ENCODE data around the gene SLC5A2.

SLC5A2 gene

DNA sequence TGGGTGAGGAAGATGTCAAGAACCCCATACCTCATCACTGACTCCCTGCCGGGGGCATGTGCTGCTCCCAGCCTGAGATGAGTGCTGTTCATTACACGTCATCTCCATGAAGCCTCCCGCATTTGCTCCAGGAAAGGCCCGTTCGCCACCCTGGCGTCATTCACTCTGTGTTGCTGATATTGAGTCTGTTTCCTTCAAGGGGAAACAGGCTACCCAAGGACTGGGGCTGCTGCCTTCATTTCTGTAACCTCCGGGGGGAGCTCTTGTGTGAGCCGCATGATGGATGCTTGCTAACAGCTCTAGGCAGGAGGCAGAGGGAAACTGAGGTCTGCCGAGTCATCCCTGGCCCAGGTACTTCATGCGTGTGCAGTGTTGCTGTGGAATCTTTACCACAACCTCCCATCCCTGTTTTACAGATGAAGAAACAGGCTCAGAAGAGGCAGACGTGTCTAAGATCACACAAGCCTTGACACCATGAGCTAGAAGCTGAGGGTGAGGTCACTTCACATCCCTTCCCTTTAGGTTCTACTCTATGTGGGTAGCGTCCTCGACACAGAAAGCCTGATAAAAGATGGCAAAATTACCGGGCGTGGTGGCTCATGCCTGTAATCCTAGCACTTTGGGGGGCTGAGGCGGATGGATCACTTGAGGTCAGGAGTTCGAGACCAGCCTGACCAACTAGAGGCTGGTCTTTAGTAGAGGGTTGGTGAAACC is 27.2 kb upstream of the SLC5A2 start:
- Mint-ChIP-seq H3K4me3 (peak overlapping the region; percentile 71 to 90), H3K9me3 (no peaks in the 10 kb centered on the region), H3K27me3 (no peaks in the 10 kb centered on the region), H3K27ac (peak overlapping the region in 1 of 2 donors; percentile 66), H3K4me1 (peaks cover 59% of the 10 kb centered on the region)
- peak; percentile 31 to 43 for DNase-seq
- no peak for ATAC-seq

GRCh38 chr16:31456988-31457360 is 25.9 kb upstream of the SLC5A2 start:
- DNase-seq (no peak), ATAC-seq (no peak)
- Mint-ChIP-seq H3K4me3 (peak overlapping the region; percentile 90 to 93), H3K4me1 (peaks cover 57% of the 10 kb centered on the region), H3K27me3 (no peaks in the 10 kb centered on the region), H3K27ac (no peak overlapping the region), H3K9me3 (no peaks in the 10 kb centered on the region)

DNA sequence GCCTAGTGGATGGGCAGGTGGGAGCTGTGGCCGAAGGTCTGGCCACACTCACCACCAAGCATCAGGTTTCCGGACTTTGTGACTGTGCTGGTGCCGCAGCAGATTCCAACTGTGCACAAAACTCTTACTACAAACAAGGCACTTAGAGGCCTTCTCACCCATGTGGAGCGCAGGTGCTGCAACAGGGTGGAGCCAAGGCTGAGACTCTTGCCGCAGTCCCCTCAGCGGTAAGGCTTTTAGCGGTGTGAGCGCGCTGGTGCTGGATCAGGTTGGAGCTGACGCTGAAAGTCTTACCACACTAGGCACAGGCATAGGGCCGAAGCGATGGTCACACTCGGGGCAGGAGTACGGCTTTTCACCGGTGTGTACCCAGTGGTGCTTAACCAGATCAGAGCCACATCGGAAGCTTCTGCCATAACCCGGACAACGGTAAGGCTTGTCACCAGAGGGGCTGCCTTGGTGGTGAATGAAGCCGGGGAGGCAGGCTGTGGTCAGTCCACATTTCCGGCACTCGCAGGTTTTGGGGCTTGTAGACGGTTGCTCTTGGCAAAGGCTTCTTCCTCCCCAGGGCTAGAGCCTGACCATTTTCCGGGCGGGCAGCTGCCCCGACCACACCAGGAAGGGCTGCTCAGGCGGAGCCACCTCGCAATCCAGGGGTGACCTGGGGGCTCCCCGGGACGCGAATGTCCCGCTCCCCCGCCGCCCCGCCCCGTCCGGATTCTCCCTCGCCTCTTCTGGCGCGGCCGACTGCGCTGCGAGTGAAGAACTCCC is 24.7 kb upstream of the SLC5A2 start:
- DNase-seq, result peak; percentile 65 to 79
- ATAC-seq, result peak; percentile 35

DNA sequence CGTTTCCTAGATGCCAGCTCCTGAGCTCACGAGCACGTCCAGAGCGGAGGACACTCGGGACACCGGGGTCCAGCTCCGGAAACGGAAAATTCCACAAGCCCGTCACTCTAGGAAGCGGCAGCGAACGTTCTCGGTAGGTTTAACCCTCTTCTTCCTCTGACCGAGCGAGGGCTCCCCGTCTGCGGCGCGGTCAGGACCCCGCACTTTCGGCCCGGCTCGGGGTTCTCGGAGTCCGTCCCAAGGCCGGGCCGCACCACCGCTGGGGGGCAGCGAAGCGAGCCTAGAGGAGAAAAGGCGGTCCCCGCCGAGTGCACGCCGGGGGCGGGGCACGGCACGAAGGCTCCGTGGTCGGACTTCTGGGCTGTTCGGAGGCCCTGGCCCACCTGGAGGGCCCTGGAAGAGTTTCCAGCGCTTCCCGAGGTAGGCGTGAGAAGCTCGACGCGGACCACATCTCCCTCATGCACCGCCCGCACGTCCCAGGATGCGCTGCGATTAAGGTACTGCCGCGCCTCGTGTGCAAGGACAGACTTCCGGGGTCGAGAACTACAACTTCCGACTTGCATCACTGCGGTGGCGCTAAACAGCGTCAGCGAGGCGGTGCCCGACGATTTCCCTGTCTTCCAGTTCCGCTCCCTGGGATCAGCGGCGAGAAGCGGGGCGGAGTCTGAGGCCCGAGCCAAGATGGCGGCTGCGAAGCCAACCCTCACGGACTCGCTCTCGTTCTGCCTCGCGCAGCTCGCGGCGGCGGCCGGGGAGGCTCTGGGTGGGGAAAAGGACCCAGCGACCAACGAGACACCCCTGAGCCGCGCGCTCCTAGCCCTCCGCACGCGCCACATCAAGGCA is 23.9 kb upstream of the SLC5A2 start, which contains the start of gene ARMC5:
Gene ARMC5 (plus strand): TSS at position 658 of the 843 bp plus-strand sequence. CDS start 24 bp downstream, at position 682.
- H3K4me3 Mint-ChIP-seq, result peak within 1 kb of the TSS; percentile 93 to 97
- H3K27me3 Mint-ChIP-seq, result no peaks in the 10 kb centered on the region
- peak within 1 kb of the TSS; percentile 98 to 99 for H3K27ac Mint-ChIP-seq
- DNase-seq (peak; percentile 94 to 97), ATAC-seq (peak; percentile 84)
- peaks cover 50% of the 10 kb centered on the region for H3K4me1 Mint-ChIP-seq
- H3K9me3 Mint-ChIP-seq, result no peaks in the 10 kb centered on the region

More for the DNA sequence above, 24.7 kb upstream of the SLC5A2 start:
- Mint-ChIP-seq H3K4me1 (peaks cover 56% of the 10 kb centered on the region), H3K9me3 (no peaks in the 10 kb centered on the region), H3K27me3 (no peaks in the 10 kb centered on the region), H3K27ac (peak overlapping the region; percentile 98 to 99), H3K4me3 (peak overlapping the region; percentile 90 to 93)

DNA sequence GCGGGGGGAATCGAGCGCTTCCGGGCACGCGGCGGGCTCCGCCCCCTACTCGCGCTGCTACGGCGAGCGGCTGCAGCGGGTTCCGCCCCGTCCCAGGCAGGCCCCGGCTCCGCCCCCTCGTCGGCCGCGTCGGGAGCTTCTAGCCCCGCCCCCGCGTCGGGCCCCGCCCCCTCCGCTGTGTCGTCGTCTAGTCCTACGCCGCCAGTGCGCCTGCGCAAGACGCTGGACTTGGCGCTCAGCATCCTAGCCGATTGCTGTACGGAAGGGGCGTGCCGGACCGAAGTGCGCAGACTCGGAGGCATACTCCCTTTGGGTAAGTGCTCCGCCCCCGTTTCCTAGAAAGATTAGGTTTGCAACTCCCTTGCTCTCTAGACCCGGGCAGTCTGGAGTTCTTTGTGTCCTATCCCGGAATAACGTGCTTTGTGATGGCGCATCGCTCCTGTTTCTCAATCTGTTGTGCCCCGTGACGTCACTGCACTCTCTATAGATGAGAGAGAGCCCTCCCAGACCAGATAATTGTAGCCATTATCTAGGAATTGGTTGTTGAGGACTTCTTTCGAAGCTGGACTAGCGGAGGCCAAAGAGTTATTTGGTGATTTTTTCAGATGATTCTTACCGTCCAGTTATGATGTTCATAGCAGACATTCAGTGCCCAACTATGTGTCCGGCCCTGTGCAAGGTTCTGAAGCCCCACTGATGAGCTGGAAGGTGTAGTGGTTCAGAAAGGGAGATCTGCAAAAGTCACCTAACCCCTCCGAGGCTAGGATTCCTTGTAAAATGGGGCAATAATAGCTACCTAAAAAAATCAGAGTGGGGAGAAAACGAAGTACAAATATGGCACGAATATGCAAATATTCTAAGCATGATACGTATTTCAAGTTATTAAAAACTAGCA is 23.0 kb upstream of the SLC5A2 start:
- DNase-seq (peak; percentile 100), ATAC-seq (peak; percentile 85)
- H3K9me3 Mint-ChIP-seq, result no peaks in the 10 kb centered on the region
- no peaks in the 10 kb centered on the region for H3K27me3 Mint-ChIP-seq
- H3K27ac Mint-ChIP-seq, result peak overlapping the region; percentile 98 to 99
- peak overlapping the region; percentile 93 to 97 for H3K4me3 Mint-ChIP-seq
- H3K4me1 Mint-ChIP-seq, result peaks cover 53% of the 10 kb centered on the region

DNA sequence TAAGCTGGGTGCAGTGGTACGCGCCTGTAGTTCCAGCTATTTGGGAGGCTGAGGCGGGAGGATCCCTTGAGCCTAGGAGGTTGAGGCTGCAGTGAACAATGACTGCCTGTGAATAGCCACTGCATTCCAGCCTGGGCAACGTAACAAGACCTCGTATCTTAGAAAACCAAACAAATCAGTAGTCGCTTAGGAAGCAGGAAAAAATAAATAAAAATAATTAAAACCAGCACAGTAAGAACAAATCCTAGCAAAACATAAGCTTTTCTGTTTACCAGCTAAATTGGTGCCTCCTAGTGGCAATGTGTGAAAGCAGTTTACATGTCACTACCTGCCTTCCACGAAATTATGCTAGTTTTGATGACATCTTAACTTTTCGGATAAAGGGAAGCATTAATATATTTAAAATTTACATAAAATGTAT is 22.3 kb upstream of the SLC5A2 start:
- peaks cover 48% of the 10 kb centered on the region for H3K4me1 Mint-ChIP-seq
- no peak for DNase-seq
- no peak for ATAC-seq
- H3K4me3 Mint-ChIP-seq, result peak overlapping the region; percentile 93 to 97
- no peaks in the 10 kb centered on the region for H3K9me3 Mint-ChIP-seq
- no peaks in the 10 kb centered on the region for H3K27me3 Mint-ChIP-seq
- peak overlapping the region in 1 of 2 donors; percentile 99 for H3K27ac Mint-ChIP-seq

DNA sequence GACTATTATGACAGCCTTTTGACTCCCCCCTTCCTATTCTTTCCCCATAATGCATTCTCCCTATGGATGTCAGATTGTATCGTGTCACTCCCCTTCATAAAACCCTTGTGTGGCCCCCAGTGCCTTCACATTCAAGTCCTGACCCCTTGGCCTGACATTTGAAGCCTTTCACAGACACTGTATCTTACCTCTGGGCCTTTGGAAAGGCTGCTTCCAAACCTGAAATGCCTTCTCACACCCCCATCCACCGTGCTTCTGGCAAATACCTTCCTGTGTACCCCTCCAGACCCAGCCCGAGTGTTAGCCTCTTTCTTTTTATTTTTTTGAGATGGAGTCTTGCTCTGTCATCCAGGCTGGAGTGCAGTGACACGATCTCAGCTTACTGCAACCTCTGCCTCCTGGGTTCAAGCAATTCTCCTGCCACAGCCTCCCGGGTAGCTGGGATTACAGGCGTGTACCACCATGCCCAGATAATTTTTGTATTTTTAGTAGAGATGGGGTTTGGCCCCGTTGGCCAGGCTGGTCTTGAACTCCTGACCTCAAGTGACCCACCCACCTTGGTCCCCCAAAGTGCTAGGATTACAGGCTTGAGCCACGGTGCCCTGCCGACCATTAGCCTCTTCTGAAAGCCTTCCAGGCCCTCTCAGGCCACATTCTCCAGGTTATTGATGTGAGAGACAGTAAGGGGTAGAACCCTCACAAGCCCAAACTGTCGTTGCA is 21.6 kb upstream of the SLC5A2 start:
- H3K27me3 Mint-ChIP-seq, result no peaks in the 10 kb centered on the region
- ATAC-seq, result no peak
- peaks cover 40% of the 10 kb centered on the region for H3K4me1 Mint-ChIP-seq
- peak overlapping the region in 1 of 2 donors; percentile 54 for H3K27ac Mint-ChIP-seq
- H3K9me3 Mint-ChIP-seq, result no peaks in the 10 kb centered on the region
- H3K4me3 Mint-ChIP-seq, result peak overlapping the region in 1 of 2 donors; percentile 33
- DNase-seq, result no peak

DNA sequence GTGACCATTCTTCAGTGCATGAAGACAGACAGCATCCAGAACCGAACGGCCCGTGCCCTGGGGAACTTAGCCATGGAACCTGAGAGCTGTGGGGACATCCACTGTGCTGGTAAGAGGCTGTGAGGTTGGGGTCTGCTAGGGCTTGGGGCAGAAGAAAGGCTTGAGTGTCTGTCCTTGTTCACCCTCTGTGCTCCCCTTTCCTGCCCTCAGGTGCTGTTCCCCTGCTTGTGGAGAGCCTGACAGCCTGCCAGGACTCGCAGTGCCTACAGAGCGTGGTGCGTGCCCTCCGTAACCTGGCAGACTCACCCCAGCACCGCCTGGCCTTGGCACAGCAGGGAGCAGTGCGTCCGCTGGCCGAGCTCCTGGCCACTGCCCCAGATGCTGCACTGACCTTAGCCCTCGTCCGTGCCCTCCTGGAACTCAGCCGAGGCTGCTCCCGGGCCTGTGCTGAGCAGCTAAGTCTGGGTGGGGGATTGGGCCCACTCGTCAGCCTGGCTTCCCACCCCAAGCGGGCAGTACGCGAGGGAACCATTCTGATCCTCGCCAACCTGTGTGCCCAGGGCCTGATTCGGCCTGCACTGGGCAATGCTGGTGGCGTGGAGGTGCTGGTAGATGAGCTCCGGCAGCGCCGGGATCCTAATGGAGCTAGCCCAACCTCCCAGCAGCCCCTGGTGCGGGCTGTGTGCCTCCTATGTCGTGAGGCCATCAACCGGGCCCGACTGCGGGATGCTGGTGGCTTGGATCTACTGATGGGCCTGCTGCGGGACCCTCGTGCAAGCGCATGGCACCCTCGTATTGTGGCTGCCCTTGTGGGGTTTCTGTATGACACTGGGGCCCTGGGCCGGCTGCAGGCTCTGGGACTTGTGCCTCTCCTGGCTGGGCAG is 20.8 kb upstream of the SLC5A2 start:
- DNase-seq, result no peak
- Mint-ChIP-seq H3K9me3 (no peaks in the 10 kb centered on the region), H3K27ac (peak overlapping the region in 1 of 2 donors; percentile 54), H3K4me1 (peaks cover 40% of the 10 kb centered on the region), H3K27me3 (no peaks in the 10 kb centered on the region), H3K4me3 (no peak overlapping the region)
- ATAC-seq, result no peak

DNA sequence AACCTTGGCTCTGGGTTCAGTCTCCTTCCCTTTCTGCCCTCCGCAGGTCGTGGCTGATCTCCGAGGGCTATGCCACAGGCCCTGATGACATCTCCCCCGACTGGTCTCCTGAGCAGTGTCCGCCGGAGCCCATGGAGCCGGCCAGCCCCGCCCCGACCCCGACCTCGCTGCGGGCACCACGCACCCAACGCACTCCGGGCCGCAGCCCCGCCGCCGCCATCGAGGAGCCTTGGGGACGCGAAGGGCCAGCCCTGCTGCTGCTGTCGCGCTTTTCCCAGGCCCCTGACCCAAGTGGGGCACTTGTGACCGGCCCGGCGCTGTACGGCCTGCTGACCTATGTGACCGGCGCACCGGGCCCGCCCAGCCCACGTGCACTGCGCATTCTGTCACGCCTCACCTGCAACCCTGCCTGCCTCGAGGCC is 18.6 kb upstream of the SLC5A2 start:
- ATAC-seq, result no peak
- no peaks in the 10 kb centered on the region for H3K9me3 Mint-ChIP-seq
- peaks cover 31% of the 10 kb centered on the region for H3K4me1 Mint-ChIP-seq
- H3K27me3 Mint-ChIP-seq, result no peaks in the 10 kb centered on the region
- no peak for DNase-seq
- H3K27ac Mint-ChIP-seq, result no peak overlapping the region
- no peak overlapping the region for H3K4me3 Mint-ChIP-seq

- no peaks in the 10 kb centered on the region for H3K9me3 Mint-ChIP-seq
- H3K4me3 Mint-ChIP-seq, result no peak overlapping the region
- peaks cover 31% of the 10 kb centered on the region for H3K4me1 Mint-ChIP-seq
- no peak for ATAC-seq
- H3K27me3 Mint-ChIP-seq, result no peaks in the 10 kb centered on the region
- no peak for DNase-seq
- H3K27ac Mint-ChIP-seq, result peak overlapping the region in 1 of 2 donors; percentile 77
These were observed 18.1 kb upstream of the SLC5A2 start for GRCh38 chr16:31464781-31465260.

DNA sequence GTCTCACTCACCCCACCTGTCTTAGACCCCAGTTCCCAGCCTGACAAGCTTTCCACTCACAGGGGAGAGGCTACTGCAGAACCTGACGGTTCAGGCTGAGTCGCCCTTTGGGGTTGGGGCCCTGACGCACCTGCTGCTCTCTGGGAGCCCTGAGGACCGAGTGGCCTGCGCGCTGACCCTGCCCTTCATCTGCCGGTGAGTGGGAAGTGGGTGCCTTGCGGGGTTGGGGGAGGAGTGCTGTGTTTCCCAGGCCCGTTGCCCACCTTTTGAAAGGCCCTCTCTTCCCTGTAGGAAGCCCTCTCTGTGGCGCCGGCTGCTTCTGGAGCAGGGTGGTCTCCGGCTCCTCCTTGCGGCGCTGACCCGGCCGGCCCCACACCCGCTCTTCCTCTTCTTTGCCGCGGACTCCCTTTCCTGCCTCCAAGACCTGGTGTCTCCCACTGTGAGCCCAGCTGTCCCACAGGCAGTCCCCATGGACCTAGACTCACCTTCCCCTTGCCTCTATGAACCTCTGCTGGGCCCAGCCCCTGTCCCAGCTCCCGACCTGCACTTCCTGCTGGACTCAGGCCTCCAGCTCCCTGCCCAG is 17.0 kb upstream of the SLC5A2 start:
- ATAC-seq, result no peak
- Mint-ChIP-seq H3K9me3 (no peaks in the 10 kb centered on the region), H3K4me3 (no peak overlapping the region), H3K27ac (no peak overlapping the region), H3K27me3 (peaks cover 6% of the 10 kb centered on the region), H3K4me1 (peaks cover 23% of the 10 kb centered on the region)
- no peak for DNase-seq

DNA sequence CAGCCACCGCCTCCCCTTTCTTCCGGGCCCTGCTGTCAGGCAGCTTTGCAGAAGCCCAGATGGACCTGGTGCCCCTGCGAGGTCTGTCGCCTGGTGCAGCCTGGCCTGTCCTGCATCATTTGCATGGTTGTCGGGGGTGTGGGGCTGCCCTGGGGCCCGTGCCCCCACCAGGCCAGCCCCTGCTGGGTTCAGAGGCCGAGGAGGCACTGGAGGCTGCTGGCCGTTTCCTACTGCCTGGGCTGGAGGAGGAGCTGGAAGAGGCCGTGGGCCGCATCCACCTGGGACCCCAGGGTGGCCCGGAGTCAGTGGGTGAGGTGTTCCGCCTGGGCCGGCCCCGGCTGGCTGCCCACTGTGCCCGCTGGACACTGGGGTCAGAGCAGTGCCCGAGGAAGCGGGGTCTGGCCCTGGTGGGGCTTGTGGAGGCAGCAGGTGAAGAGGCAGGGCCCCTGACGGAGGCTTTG is 16.5 kb upstream of the SLC5A2 start:
- H3K9me3 Mint-ChIP-seq, result no peaks in the 10 kb centered on the region
- H3K27ac Mint-ChIP-seq, result no peak overlapping the region
- DNase-seq (no peak), ATAC-seq (peak; percentile 25)
- H3K27me3 Mint-ChIP-seq, result peaks cover 12% of the 10 kb centered on the region
- H3K4me3 Mint-ChIP-seq, result no peak overlapping the region
- peaks cover 22% of the 10 kb centered on the region for H3K4me1 Mint-ChIP-seq
